HK-2 (cell line): Measurements from ENCODE around the gene TGFB1I1.
"Not testable (repeated sequence)": the region's sequence is repeated elsewhere in the genome, so short reads cannot be mapped to it uniquely, and the experiment has no call there.

Experiments
- DNase-seq: peaks from one replicate; pipeline ENCODE4 v3.0.0-alpha.2; 2018; ENCODE audit not compliant: unreplicated experiment

Gene TGFB1I1

GRCh38 chr16:31517800-31518402 is 45.9 kb downstream of the TGFB1I1 start:
- DNase-seq = no peak

GRCh38 chr16:31519759-31520431 is 47.9 kb downstream of the TGFB1I1 start:
- DNase-seq = no peak

- no peak for DNase-seq
Measured at GRCh38 chr16:31521368-31521767, 49.4 kb downstream of the TGFB1I1 start.

DNA sequence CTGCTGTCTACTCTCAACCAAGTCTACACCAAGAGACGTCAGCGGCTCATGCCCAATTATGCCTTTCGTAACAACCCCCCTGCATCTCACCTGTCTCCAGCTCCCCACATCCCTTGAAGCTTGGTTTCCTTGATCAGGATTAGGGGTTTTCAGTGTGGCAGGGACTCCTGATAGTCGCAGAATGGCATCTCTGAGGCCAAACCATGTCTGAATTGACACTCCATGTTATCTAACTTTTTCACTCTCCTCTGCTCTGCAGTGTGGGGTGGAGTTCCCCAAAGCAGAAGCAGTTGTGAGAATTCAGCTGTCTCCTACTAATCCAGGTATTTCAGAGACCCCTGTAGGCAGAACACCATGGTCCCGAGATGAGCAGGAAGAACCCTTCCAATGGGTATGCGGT is 50.1 kb downstream of the TGFB1I1 start:
- no peak for DNase-seq

DNA sequence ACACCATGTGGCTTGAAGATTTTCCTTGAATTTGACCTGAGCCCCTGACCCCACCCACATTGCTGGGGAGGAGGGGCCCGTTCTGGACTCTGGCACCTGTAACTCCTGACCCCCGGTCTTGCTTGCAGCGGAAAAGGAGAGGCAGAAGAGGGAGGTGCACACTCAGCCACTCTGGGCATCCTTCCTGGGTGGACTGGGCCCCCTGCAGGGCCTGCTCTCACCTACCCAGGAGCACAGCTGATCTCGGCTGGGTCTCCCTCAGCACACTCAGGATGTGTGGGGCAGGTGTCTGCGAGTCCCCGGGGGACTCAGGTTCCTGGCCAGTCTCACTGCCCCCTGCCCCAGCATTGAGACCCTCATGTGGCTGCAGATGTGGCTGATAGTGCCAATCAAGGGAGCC is 51.8 kb downstream of the TGFB1I1 start:
- DNase-seq = not testable (repeated sequence)

DNA sequence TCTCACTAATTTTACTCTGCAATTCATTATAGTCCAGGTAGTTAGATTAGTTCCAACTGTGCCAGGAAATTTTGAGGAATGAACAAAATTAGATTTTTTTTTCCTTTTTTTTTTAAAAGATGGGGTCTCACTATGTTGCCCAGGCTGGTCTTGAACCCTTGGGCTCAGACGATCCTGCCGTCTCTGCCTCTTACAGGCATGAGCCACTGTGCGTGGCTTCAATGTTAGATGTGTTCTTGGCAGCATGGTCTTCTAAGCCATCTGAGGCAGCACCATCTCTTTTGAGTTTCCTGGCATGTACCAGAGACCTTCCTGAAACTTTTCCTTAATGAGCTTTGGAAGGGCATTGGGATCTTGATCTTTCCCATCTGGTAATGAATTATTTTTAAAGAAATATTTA is 53.2 kb downstream of the TGFB1I1 start:
- DNase-seq = no peak
